Measurements from ENCODE around the gene ZNF277.
"Not testable (repeated sequence)": the region's sequence is repeated elsewhere in the genome, so short reads cannot be mapped to it uniquely, and the experiment has no call there.

ZNF277 gene

GRCh38 chr7:112386619-112387018 is 180.1 kb downstream of the ZNF277 start:
- H3K27me3 ChIP-seq (ENCODE audit: control insufficient read depth in 1 of 2, insufficient read depth in 2 of 2, low read length in 2 of 2), result no peaks in the 10 kb centered on the region
- no peaks in the 10 kb centered on the region for H3K4me1 ChIP-seq (ENCODE audit: insufficient read depth, low read length)
- no peak overlapping the region for H3K4me3 ChIP-seq (ENCODE audit: low read depth in 1 of 2, low read length in 2 of 2)
- H3K27ac ChIP-seq (ENCODE audit: low read depth, low read length), result no peak overlapping the region
- no peaks in the 10 kb centered on the region for H3K36me3 ChIP-seq (ENCODE audit: insufficient read depth, low read length)
- no peak overlapping the region for H3K9ac ChIP-seq (ENCODE audit: low read length)
- H3K9me3 ChIP-seq (ENCODE audit: low read length), result no peaks in the 10 kb centered on the region

GRCh38 chr7:112390167-112390566 is 183.7 kb downstream of the ZNF277 start:
- no peak overlapping the region for H3K9ac ChIP-seq (ENCODE audit: low read length)

GRCh38 chr7:112391079-112391821 is 184.8 kb downstream of the ZNF277 start:
- H3K4me1 ChIP-seq (ENCODE audit: insufficient read depth, low read length); H3K36me3 ChIP-seq (ENCODE audit: insufficient read depth, low read length); H3K9me3 ChIP-seq (ENCODE audit: low read length); H3K27ac ChIP-seq (ENCODE audit: low read depth, low read length); H3K27me3 ChIP-seq (ENCODE audit: control insufficient read depth in 1 of 2, insufficient read depth in 2 of 2, low read length in 2 of 2); H3K9ac ChIP-seq (ENCODE audit: low read length): not testable (repeated sequence)
- H3K4me3 ChIP-seq (ENCODE audit: low read depth in 1 of 2, low read length in 2 of 2), result peak overlapping the region; percentile 22 to 26

More at GRCh38 chr7:112390167-112390566, 183.7 kb downstream of the ZNF277 start:
- H3K4me3 ChIP-seq (ENCODE audit: low read depth in 1 of 2, low read length in 2 of 2), result no peak overlapping the region
- no peaks in the 10 kb centered on the region for H3K27me3 ChIP-seq (ENCODE audit: control insufficient read depth in 1 of 2, insufficient read depth in 2 of 2, low read length in 2 of 2)
- H3K36me3 ChIP-seq (ENCODE audit: insufficient read depth, low read length), result no peaks in the 10 kb centered on the region
- no peak overlapping the region for H3K27ac ChIP-seq (ENCODE audit: low read depth, low read length)
- no peaks in the 10 kb centered on the region for H3K9me3 ChIP-seq (ENCODE audit: low read length)
- H3K4me1 ChIP-seq (ENCODE audit: insufficient read depth, low read length), result peaks cover 5% of the 10 kb centered on the region

GRCh38 chr7:112391841-112392286 is 185.4 kb downstream of the ZNF277 start:
- H3K4me1 ChIP-seq (ENCODE audit: insufficient read depth, low read length); H3K36me3 ChIP-seq (ENCODE audit: insufficient read depth, low read length); H3K9ac ChIP-seq (ENCODE audit: low read length); H3K9me3 ChIP-seq (ENCODE audit: low read length); H3K27ac ChIP-seq (ENCODE audit: low read depth, low read length); H3K27me3 ChIP-seq (ENCODE audit: control insufficient read depth in 1 of 2, insufficient read depth in 2 of 2, low read length in 2 of 2): not testable (repeated sequence)
- peak overlapping the region; percentile 26 to 52 for H3K4me3 ChIP-seq (ENCODE audit: low read depth in 1 of 2, low read length in 2 of 2)

All from muscle layer of colon (tissue), 2 donors.